GM12864 (cell line): Measurements from ENCODE around the gene PCBD1.
A peak's percentile ranks its signal among the peaks of the same experiment; 100 is the strongest.
"Not testable (repeated sequence)": the region's sequence is repeated elsewhere in the genome, so short reads cannot be mapped to it uniquely, and the experiment has no call there.

Source experiments
- DNase-seq: peaks from one replicate; pipeline ENCODE4 v3.0.0-alpha.2; 2011; ENCODE audit warnings: low read depth
- H3K4me3 ChIP-seq: 2 replicates; pipeline ENCODE4 v1.5.1; 2011; ENCODE audit warnings: mild to moderate bottlenecking, low read depth, low read length, control low read depth
- TF ChIP-seq, protein P1 (sequence below): IDR thresholded peaks from 2 replicates; pipeline ENCODE4 v1.5.1; 2011; ENCODE audit warnings: low read depth, mild to moderate bottlenecking, moderate library complexity, low read length, control low read depth, inconsistent platforms; ENCODE audit errors: missing control alignments

Gene PCBD1

GRCh38 chr10:70880077-70880534 is 8.3 kb downstream of the PCBD1 start:
- TF ChIP-seq, protein P1, sequence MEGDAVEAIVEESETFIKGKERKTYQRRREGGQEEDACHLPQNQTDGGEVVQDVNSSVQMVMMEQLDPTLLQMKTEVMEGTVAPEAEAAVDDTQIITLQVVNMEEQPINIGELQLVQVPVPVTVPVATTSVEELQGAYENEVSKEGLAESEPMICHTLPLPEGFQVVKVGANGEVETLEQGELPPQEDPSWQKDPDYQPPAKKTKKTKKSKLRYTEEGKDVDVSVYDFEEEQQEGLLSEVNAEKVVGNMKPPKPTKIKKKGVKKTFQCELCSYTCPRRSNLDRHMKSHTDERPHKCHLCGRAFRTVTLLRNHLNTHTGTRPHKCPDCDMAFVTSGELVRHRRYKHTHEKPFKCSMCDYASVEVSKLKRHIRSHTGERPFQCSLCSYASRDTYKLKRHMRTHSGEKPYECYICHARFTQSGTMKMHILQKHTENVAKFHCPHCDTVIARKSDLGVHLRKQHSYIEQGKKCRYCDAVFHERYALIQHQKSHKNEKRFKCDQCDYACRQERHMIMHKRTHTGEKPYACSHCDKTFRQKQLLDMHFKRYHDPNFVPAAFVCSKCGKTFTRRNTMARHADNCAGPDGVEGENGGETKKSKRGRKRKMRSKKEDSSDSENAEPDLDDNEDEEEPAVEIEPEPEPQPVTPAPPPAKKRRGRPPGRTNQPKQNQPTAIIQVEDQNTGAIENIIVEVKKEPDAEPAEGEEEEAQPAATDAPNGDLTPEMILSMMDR = peak; percentile 89
- DNase-seq = peak; percentile 58
- no peak overlapping the region for H3K4me3 ChIP-seq

DNA sequence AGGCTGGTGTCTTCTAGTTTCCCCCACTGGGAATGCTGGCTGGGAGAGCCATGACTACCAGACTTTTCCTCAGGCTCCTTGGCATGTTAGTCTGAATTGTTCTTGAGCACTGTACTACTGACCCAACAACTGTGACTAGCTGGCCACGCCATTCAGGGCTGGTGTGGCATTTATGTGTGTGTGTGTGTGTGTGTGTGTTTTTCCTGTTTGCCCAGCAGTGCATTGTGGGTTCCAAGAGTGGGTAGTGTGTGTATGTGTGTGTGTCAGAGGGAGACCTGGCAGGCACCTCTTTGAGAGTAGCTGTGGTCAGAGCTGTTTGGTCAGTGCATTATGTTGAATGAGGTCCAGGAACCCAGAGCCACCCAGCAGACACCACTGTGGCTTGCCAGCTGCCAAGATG is 9.2 kb downstream of the PCBD1 start:
- no peak for DNase-seq
- TF ChIP-seq, protein P1 = no peak
- H3K4me3 ChIP-seq = no peak overlapping the region

GRCh38 chr10:70874061-70874460 is 14.3 kb downstream of the PCBD1 start:
- no peak overlapping the region for H3K4me3 ChIP-seq
- TF ChIP-seq, protein P1 = no peak
- DNase-seq = no peak

- H3K4me3 ChIP-seq = no peak overlapping the region
- no peak for DNase-seq
- TF ChIP-seq, protein P1 = no peak
These were observed 16.1 kb downstream of the PCBD1 start for GRCh38 chr10:70872291-70872690.

- TF ChIP-seq, protein P1 = no peak
- DNase-seq = no peak
- H3K4me3 ChIP-seq = no peak overlapping the region
These were observed 21.9 kb downstream of the PCBD1 start for GRCh38 chr10:70866424-70866823.

DNA sequence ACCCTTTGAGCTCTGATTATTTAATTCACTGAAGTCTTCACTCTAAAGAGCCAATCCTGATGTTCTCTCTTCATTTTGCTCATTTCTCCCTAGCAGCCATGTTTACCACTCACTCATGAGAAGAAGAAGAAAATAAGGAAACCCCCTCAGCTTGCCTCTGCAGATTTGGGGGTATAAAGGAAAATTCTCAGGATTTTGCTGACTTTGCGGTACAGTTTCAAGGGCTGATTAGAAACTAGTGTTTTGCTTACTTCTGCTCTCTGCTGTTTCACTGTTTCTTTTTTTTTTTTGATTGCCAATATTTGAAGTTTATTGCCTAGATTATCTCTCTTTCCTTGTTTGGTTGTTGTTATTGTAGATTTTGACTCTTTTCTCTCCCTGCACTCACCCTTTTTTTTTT is 23.4 kb downstream of the PCBD1 start:
- TF ChIP-seq, protein P1 = no peak
- DNase-seq = no peak
- no peak overlapping the region for H3K4me3 ChIP-seq

GRCh38 chr10:70863470-70864160 is 24.8 kb downstream of the PCBD1 start:
- no peak for DNase-seq
- TF ChIP-seq, protein P1 = no peak
- no peak overlapping the region for H3K4me3 ChIP-seq

DNA sequence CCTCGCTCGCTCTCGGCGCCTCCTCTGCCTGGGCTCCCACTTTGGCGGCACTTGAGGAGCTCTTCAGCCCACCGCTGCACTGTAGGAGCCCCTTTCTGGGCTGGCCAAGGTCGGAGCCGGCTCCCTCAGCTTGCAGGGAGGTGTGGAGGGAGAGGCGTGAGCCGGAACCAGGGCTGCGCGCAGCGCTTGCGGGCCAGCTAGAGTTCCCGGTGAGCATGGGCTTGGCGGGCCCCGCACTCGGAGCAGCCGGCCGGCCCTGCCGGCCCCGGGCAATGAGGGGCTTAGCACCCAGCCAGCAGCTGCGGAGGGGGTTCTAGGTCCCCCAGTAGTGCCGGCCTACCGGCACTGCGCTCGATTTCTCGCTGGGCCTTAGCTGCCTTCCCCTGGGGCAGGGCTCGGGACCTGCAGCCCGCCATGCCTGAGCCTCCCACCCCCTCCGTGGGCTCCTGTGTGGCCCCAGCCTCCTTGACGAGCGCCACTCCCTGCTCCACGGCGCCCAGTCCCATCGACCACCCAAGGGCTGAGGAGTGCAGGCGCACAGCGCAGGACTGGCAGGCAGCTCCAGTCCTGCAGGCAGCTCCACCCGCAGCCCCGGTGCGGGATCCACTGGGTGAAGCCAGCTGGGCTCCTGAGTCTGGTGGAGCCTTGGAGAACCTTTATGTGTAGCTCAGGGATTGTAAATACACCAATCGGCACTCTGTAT is 26.7 kb downstream of the PCBD1 start:
- not testable (repeated sequence) for H3K4me3 ChIP-seq, DNase-seq
